HG03108 (cell line): ENCODE data around the gene IQCE.
"Not testable (repeated sequence)": the region's sequence is repeated elsewhere in the genome, so short reads cannot be mapped to it uniquely, and the experiment has no call there.

ENCODE experiments used
- ATAC-seq: cut with Tn5 transposase; IDR thresholded peaks from one replicate; pipeline ENCODE4 v1.9.1; 2021; ENCODE audit warnings: moderate library complexity; ENCODE audit not compliant: unreplicated experiment

Gene IQCE

DNA sequence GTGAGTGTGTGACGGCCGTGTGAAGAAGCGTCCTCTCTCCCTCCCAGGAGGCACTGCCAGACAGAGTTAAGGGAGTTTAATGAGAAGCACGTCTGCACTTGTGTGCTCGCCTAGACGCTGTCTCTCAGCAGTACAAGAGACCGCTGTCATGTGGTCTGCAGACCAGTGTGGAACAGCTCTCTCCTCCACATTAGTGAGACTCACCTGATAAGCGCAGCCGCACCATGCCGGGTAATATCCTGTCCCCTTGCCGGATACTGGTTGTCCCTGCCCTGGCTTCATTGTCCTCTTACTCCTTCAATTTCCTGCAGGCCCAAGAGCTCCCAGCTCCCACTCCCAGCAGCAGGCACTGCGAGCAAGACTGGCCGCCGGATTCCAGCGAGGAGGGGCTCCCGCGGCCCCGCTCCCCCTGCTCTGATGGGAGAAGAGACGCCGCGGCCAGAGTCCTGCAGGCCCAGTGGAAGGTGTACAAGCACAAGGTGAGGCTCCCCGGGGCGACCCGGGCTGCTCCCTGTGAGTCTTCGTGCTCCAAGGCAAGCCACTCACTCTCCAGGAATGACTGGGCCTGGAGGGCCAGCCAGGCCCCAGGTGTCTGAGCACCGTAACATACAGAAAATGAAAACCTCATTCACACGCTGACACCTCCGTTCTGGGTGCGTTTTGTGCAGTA lies 39.5 kb downstream of the IQCE start:
- no peak for ATAC-seq

DNA sequence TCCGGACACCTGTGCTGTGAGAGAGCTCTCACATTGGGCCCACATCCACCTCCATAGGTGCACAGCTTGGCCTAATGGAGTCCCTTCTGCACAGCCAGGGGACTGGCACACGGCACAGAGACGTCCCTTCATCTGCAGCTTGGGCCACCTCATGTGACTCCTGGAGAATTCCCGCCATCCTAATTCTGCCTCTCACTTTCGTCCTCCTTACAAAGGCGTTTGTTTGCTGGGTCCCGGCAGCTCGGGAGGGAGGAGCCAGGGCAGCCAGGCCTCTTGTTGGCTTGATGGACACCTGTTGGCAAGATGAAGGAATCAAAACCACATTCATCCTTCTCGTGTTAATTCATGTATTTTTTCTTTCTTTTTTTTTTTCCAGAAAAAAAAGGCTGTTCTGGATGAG lies 42.3 kb downstream of the IQCE start:
- ATAC-seq: no peak

DNA sequence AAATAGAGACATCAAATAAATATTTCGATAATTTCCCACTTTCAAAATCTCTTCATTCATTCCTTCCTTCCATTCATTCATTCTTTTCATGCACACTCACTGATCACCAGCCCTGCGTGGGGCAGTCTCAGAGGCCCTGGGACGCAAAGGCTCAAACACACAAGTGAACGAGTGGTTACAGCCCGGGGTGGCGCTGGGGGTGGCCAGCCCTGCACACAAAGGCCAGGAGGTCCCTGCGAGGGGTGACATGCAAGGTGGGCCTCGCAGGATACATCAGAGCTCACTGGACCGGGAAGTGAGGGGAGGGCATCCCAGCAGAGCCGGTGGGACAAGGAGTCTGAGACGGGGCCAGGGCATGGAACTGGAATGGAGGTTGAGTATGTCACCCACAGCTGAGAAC lies 43.1 kb downstream of the IQCE start:
- no peak for ATAC-seq

DNA sequence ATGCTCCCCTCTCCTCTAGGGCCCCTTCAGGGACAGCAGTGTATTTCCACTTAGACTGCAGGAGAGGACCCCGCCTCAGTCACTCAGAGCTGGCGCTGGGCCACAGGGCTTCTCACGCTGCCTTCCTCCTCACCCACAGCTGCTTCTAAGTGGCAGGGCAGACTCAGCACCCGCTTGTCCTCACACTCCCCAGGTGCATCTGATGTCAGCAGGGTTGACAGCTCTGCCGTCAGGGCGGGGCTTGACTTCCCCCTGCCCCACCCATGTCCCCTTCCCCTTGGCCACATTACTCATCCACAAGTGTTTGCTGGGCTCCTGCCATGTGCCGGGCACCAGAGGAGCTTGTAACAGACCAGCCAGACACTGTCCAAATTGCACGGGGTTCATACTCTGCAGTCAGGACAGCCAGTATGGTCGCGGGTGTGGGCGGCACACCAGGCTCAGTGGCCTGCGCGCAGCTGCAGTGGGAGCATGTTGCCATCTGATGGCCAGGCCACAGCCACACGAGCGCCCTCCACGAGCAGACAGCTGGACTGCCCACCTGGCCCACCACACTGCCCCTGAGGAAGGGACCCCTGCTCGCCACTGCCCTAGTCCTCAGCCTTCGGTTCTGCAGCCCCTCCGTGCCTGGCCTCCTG lies 43.7 kb downstream of the IQCE start:
- no peak for ATAC-seq

DNA sequence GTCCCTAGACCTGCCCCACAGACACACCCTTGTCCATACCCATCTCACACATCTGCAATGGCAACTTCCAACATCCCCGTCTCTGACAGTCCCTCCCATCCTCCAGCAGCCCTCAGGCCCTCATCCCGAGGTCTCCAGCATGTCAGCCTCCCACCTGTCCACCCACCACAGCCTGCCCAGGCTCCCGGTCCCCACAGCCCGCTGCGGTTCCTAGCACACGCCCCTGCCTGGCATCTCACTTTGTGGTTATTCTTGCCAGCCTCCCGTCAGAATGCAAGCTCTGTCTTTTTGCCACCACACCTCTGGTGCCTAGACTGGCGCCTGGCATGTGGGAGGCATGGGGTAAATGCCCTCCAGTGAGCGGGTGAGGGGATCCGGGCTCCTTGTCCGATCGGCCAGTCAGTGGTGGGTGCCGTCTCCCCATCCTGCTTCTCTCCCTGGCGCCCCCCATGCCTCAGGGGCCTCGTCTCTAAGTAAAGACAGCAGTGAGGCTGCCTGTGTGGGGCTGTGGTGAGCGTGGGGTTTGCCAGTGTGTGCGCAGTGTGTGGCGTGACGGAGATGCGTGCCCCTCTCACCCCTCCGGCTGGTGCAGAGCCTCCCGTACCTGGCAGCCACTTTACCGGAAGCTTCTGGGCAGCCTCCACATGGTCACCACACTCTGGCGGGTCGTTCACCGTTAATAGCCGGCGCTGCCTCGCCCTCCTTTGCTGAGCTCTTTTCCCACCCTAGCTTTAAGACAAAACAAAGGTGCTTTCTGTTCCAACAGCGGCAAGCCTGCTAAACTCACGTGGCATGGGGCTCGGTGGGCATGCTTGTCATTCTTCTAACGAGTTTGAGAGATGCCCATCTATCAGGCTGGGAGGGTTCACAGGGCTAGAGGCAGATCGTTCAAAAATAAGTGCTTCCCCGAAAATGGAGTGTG lies 44.5 kb downstream of the IQCE start:
- ATAC-seq: no peak

DNA sequence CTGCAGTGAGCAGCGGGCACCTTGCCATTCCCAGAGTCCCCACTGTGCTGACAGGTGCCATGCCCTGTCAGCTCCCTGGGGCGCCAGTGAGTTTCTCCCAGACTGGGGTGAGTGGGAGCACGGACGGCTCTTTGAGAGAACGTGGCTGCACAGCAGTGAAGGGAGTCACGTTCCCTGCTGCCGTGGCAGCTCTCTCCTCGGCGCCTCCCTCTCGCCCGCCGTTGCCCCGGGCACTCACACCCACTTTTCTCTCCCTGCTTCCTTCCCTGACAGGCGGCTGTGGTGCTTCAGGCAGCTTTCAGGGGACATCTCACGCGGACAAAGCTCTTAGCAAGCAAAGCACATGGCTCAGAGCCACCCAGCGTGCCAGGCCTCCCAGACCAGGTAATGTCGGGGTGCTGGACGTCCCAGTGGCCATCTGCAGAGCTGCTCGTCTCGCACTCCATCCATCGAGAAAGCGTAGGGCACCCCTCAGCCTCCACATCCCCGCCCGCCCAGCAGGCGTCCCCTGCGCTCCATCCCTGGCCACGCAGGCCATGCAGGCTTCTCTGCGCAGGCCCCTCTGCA lies 45.9 kb downstream of the IQCE start:
- ATAC-seq: no peak

DNA sequence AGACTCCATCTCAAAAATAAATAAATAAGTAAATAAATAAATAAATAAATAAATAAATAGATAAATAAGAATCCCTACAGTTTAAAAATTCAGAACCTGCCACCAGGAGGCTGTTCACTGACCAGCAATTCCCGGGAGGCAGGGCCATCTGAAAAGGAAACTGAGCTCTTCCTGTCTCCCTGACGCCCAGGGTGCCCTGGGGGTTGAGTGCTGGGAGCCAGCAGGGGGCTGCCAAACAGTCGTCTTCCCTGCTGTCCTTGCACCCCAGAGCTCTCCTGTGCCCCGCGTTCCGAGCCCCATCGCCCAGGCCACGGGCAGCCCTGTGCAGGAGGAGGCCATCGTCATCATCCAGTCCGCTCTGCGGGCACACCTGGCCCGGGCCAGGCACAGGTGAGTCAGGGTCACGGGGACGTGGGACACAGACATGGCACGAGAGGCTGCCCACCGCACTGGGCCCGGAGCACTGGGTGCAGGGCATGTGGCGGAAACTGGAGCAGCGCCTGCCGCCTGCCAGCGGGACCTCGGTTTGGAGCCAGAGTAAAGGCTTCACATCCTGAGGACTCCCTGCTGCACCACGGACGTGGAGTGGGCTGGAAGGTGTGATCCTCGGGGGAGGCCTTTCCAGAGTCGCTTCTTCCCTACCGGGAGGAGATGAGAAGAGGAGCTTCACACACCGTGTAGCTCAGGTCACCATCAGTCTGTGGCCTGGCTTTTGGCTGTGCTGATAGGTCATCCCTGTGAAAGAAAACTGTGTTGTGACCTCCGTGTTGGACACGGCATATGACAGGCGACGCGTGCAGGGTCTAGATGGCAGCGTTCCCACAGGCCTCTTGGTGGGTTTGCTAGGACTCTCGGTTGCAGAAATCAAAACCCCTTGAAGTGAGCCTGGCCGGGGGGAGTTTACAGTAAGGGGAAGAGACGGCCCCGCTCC lies 47.1 kb downstream of the IQCE start:
- no peak for ATAC-seq

DNA sequence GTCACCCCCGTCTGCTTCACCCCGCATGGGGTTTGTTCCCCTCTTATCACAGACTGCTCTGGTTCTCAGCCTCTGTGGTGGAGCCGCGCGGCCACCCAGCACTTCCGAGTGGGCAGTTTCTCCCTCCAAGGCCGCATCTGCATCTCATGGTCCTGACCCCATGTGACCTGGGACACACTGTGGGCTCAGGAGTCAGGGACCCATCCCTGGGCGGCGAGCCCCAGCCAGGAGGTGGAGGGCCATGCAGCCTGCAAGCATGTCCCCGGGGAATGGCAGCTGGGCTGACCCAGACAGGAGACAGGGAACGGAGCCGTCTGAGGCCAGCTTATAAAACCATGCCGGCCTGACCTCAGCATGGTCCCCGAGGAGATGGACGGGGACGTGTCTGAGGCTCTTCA lies 47.8 kb downstream of the IQCE start:
- no peak for ATAC-seq

DNA sequence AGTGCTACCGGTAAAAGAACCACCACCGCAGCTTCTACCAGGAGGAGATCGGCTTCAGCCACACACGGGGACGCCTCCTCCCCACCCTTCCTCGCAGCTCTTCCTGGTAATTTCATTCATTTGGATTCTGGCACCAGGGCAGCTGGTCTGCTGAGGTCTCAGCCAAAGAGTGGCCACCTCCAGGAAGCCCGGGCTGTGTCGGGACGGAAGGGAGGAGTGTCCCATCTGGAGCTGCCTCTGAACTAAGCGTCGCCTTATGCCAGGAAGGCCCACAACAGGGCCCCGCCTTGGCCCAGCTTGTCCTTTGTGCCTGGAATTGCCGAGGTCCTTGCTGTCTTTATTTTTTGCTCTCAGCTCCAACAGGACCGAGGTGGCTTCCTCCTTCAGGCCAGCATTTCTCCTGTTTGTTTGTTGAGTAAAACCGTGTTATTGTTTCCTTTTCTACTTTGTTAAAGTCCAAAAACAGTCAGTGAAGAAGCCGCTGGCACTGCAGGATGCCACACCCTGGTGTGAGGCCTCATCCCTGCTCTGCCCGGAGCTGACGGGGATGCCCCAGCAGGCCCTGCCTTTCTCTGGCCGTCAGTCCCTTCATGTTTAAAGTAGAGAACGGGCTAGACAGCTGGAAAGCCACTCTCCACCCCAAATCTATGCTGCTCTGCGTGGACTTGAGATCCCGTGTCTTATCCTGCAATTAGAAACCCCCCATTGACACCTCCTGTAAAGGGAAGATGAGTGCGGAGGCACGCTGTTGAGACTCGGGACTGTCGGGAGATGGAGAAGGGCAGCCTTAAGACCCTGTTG lies 48.5 kb downstream of the IQCE start:
- no peak for ATAC-seq

DNA sequence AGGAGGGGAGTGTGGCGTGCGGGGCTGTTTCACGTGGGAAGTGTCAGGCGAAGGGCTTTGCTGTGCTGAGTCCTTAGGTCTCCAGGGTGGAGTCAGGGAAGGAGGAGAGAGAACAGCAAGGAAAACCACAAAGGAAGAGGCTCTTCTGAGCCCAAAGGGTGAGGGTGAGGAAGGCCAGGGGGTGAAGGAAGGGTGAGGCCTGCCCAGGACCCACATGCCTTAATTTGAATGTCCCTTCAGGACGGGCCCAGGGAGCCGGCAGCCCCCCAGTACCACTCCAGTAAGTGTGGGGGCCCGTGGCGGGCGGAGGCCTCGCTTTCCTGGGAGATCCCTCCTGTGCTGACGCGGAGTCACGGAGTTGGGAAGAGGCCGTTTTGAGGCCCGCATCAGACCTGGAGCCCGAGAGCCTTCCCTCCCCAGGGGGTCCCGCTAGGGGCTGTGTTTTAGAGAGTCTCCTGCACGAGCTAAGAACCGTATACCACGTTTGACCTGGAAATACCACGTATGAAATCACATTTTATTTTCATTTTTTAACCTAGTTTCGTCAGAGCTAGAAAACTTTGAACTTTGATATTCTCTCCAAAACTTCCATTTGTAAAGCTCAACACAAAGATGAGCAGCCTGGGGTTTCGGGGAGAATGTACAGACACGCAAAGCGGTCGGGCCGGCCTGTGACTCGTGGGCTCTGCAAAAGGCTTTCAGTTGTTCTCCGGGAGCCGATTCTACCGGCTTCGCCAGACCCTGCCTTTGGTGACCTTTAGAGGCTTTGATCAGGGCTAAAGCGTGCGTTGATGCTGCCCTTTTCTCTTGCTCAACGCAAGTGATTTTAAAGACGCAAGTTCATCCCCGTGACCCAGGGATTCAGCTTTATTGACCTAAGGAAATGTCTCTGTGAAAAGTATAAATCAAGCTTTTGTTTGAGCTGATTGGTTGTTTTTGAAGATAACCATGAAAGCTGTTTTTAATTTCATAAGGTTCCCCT lies 49.4 kb downstream of the IQCE start:
- no peak for ATAC-seq

DNA sequence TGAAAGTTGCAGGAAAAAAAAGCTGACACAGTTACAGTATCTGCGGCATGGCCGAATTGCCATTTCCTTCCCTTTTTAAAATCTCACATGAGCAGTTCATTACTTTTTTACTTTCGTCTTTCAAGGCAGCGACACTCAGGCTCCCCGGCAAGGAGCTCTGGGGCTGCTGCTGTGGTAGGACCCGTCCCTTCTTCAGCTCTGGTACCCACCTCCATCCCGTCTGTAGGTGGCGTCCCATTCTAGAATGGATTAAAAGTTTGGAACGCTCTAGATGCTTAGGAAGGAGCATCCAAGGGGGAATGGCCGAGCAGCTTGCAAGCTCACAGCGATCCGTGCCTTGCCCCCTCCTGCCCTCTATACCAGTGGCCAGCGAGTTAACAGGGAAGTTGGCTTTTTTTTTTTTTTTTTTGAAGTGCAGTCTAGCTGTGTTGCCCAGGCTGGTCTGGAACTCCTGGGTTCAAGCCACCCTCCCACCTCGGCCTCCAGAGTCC lies 50.2 kb downstream of the IQCE start:
- no peak for ATAC-seq

DNA sequence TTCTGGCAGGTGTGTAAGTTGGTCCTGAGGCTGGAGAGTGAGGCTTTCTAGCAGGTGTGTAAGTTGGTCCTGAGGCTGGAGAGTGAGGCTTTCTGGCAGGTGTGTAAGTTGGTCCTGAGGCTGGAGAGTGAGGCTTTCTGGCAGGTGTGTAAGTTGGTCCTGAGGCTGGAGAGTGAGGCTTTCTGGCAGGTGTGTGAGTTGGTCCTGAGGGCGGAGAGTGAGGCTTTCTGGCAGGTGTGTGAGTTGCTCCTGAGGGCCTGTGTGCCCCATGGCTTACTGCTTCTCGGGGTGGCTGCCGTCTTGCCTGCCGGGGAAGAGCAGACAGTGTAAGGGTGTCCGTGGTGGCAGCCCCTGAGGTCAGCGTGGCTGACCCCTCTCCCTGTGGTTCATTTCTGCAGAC lies 50.9 kb downstream of the IQCE start:
- not testable (repeated sequence) for ATAC-seq

DNA sequence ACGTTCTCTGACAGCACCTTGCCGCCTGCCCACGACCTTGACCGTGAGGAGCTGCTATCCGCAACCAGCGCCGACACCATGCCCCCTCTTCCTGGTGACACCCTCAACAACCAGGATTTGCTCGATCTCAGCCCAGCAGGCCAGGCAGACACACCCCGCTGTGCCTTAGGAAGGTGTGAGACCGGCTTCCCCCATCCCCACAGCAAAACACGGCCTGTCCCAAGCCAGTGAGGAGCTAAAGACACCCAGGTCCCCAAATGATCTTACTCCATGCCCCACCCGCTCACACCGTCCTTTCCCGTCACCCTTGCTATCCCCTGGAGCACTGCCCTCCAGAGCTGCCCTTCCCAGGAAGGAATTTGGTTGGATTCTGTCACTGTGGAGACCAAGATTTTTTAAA lies 51.7 kb downstream of the IQCE start:
- ATAC-seq: no peak

DNA sequence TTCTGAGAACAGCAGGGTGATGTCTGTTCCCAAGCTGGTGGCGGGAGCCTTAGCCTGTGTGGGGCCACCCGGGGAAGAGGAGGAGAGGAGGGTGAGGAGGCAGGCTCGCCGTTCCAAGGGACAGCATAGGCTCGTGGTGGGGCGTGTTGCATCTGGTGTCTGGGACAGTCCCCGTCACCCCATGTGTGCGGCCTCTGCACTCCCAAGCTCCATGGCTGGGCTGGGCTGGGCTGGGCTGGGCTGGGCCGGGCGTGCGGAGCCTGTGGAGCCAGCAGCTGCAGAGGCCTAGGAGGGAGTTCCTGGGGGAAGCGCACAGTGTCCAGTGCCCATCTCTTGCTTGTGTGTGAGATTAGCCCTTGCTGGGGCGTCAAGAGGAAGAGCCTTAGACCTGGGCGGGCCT lies 52.1 kb downstream of the IQCE start:
- ATAC-seq: no peak

DNA sequence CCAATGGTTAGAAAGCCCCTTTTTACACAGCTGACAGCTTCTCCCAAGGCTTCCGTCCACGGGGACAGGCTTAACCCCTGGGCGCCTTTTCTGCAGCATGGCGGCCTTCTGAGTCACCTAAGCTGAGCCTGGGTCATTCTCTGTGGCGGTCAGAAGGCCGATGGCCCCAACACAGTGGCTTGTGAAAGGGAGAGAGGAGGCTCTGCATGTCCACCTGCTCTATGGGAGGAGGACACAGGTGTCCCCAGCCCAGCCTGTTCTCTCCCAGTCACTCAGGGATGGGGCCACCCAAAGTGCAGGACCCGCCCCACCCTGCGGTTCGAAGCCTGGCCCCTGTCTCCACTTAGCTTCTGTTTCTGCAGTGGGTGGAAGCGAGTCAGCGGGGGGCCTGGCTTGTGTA lies 52.6 kb downstream of the IQCE start:
- no peak for ATAC-seq

DNA sequence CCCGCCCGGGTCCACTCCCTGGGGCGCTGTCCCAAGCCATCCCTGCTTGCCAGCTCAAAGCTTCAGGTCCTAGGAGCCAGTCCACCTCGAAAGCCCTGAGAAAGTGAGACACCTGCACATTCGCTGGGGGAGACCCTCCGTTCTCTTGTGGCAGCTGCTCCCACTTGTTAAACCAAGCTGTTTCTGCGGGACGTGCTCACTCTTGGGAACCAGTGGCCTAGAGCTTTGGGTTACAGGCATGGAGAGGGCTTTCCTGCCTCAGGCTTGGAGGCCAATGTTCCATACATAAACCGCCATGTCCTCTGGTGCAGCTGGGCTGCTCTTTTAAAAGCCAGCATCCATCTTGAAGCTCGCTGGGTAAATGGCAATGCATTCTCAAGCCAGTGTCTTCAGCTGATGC lies 53.1 kb downstream of the IQCE start:
- no peak for ATAC-seq

DNA sequence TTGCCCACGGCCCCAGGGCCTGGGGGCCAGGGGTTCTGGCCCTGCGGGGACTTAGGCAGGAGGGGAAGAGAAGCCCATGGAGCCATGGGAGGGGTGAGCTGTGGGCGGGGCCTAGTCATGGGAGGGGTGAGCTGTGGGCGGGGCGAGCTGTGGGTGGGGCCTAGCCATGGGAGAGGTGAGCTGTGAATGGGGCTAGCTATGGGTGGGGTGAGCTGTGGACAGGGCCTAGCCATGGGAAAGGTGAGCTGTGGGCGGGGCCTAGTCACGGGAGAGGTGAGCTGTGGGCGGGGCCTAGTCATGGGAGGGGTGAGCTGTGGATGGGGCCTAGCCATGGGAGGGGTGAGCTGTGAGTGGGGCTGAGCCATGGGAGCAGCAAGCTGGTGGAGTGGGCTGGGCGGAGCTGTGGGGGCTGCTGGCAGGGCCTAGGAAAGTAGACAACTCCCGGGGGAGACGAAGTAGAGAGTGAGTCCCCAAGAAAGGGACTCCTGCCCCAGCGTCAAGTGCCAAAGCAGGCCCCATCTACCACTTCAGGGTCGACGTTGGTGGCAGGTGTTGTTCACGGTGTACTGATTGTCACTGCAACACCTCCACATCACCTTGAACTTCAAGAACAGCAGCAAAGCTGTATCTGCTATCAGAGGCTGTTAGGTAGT lies 53.8 kb downstream of the IQCE start:
- no peak for ATAC-seq
